C1 segment of cervical spinal cord (tissue), 14 donors: ENCODE measurements around the gene MORN1.

Experiments used
- DNase-seq, 14 donors: peaks; one replicate each; lab custom pipeline; 2025; lab: John Stamatoyannopoulos, UW

The MORN1 gene

DNA sequence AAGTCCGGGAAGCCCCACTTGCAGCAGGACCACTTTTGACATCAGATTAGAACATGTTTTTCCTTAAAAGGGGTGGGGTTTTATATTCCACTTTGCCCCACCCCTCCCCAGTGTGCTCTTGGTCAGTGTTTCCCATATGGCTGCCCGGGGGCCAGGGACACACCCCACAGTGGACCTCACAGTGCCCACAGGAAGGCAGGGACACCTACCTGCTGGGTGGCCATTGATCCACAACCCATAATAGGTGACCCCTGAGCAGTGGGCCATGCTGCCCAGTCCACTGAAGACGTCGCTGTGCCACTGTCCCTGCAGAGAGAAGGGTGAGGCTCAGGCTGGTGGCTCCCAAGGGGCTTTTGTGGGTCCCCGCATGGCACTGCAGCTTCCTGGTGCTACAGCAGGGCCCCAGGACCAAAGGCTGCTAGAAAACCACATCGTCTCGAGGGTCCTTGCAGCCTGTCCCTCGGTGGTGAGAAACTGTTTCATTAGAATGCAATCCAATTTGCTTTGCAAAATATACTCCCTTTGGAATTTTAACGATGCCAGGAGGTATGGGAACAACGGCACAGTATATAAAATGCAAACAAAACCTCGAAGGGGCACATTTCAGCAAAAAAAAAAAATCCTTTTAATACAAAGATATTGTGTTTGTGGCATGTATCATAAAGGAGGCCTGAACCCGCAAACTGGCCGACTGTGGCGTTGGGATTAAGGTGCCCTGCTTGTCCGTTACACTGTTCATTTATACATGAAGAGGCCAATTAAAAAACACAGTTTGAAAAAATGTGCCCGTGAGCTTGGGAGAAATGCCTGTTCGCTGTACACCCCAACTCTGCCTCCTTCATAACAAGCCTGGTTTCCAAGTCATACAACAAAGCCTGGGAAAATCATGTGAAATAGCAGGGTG, 16.9 kb downstream of the MORN1 start:
- DNase-seq: no peak

DNA sequence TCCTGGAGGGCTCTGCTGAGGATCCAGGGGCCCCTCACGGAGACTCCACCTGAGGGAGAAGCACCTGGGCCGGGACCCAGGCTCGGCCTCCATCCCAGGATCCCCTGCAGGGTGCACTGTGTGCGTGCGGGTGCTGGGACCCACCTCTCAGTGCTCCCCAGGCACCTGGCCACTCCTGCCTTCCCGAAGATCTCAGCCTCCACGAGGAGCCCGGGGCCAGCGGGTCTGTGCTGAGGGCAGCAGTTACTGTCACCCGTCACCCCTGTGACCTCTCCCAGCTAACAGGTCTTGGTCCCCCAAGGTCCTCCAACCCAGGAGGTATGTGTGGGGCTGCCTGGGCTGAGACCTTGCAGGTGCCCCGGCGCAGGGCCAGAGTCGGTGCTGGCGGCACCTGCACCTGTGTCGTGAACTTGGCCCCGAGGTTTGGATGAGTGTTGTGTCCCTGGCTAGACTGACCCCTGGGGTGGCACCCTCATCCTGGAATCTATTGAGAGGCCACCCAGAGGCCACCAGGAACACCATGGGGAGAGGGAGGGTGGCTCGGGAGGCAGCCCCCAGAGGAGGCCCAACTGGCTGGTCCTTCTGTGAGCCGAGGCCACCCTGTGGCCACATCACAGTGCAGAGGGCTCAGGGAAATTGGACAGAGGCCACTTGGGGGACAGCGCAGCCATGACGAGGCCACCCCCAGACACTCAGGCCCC, 17.7 kb downstream of the MORN1 start:
- DNase-seq: no peak

DNA sequence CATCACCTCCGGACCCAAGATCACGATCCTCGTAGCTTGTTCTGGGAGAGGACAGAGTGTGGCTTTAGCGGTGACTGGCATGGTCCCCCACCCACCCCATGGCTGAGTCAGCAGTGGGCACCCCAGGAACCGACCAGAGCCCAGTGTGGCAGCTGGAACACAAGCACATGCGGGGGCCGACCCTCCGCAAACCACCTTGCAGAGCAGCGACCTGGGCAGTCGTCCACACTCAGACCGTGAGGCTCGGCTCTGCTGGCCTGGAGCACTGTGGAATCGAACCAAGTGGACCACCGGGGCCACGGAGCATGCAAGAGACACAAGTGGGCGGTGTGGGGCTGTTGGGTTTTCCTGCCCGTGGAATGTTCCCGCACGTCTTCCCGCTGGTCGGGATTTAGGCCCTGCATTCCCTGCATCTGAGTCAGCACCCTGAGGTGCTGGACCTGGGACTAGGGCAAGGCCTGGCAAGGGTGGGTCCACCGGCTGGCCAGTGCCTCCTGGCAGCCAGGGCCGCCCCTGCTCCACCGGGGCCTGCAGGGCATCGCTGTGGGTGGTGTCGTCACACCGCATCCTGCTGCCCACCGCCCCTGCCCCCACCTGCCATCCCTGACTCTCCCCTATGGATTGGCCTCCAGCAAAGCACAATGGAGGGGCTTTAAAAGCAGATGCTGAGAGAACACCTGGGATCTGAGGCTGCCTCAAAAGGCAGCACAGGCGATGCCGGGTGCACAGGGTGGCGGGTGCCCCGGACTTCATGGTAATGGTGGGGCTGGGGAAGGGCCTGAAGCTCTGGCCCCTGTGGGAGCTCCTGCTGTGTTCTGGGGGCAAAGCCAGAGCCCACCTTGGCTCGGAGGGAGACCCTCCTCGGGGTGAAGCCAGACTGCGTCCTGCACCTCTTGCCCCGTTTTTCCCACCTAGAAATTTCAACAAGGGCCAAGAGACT, 18.5 kb downstream of the MORN1 start:
- DNase-seq: no peak

DNA sequence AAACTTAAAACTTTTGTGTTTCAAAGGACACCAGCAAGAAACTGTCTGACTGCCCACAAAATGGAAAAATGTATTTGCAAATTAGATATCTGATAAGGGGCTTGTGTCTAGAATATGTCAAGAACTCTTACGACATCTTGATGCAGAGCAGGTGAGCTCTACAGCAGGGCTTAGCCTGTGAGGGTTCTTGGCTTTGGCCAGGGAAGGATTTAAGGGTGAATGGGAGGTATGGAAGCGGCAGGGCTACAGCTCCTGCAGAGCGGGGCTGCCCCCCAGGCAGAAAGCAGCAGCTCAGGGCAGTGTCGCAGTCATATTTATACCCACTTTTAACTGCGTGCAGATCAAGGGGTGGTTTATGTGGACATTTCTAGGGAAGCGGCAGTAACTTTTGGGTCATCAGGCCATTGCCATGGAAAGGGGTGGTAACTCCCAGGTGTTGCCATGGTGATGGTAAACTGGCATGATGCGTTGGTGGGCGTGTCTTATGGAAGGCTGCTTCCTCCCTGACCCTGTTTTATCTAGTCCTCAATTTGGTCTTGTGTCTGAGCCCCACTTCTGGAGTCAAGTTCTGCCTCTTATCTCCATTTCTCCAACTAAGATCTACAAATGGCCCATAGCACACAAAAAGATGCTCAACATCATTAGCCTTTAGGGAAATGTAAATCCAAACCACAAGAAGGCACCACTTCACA, 23.2 kb downstream of the MORN1 start:
- DNase-seq: no peak

- DNase-seq: no peak
Measured at GRCh38 chr1:2363847-2364513, 27.4 kb downstream of the MORN1 start.

- no peak for DNase-seq
Measured at GRCh38 chr1:2360588-2361364, 30.6 kb downstream of the MORN1 start.

GRCh38 chr1:2358651-2359640, 32.4 kb downstream of the MORN1 start:
- no peak for DNase-seq

DNA sequence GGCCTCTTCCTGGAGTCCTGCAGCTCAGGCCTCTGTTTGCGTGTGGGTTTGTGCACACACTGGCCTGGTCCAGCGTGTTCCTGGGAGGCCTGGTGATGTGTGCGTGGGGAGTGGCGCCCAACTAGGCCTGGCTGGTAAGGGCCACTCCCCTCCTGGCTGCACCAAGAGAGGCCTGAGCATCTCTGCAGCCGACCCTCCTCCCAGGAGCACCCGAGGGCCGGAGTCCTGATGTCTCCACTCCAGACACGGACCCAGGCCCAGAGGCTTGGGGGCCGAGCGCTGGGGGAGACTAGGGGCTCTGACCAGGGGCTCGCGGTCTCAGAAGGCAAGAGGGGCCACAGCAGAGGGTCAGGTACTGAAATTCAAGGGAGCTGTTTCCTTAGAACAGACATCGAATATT, 33.3 kb downstream of the MORN1 start:
- no peak for DNase-seq

GRCh38 chr1:2356911-2357845, 34.2 kb downstream of the MORN1 start:
- no peak for DNase-seq

- no peak for DNase-seq
Measured at GRCh38 chr1:2356401-2356800, 35.0 kb downstream of the MORN1 start.

- DNase-seq: no peak
Measured at GRCh38 chr1:2355373-2356261, 35.7 kb downstream of the MORN1 start.

DNA sequence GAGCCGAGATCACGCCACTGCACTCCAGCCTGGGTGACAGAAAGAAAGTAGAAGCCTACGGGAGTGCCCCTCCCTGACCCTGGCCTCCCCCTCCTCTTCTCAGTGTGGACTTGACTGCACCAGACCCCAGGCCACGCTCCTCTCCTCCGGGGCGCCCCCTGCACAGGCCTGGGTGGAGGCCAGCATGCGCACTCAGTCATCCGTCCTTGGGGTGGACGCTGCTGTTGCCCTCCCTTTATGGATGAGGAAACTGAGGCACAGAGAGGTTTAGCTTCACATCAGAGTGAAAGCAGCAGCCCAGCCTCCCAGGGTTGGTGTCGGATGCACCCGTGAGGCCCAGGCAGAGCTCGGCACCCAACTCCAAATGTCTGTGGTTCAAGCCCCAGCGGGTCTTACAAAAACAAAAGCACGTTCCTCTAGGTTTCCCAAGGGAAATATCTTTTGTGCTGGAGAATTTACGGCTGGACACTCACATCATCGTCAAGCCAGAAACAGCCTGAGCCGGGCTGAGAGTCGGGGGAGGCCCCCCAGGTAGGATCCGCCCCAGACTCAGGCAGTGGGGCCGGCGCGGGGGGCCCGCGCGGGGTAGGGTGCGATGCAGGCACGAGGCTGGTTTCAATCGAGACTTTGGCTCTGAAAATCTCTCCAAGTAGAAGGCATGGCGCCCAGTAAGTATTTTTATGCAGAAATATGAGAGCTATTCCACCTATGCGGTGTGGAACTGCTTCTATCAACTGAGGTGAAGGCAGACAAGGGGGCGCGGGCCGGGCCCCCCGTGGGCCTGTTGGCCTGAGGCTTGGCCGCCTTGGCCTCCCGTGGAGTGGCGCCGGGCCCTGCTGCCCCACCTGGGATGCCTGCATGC, 36.6 kb downstream of the MORN1 start:
- no peak for DNase-seq

GRCh38 chr1:2353551-2354438, 37.6 kb downstream of the MORN1 start:
- DNase-seq: no peak

- DNase-seq: no peak
Measured at GRCh38 chr1:2352897-2353550, 38.3 kb downstream of the MORN1 start.
